Esophagus (tissue), 2 donors: ENCODE results near the gene FPGS. TPM values are rescaled to one million over a fixed set of nuclear protein-coding genes. Genes with fewer than 3 reads are reported as not detected.
"Not testable (repeated sequence)": the region's sequence is repeated elsewhere in the genome, so short reads cannot be mapped to it uniquely, and the experiment has no call there.

ENCODE experiments used
- H3K27ac ChIP-seq, 2 donors: one replicate each; pipeline ENCODE4 v1.5.1; 2013; ENCODE audit warnings: low read depth in 2 of 2, mild to moderate bottlenecking in 2 of 2, inconsistent platforms in 1 of 2, low read length in 1 of 2, moderate library complexity in 1 of 2
- H3K27me3 ChIP-seq, 2 donors: one replicate each; pipeline ENCODE4 v1.6.1; 2013; ENCODE audit warnings: low read length in 2 of 2, control low read depth in 1 of 2, mild to moderate bottlenecking in 1 of 2; ENCODE audit not compliant: insufficient read depth in 2 of 2, control insufficient read depth in 1 of 2
- H3K36me3 ChIP-seq, 2 donors: one replicate each; pipeline ENCODE4 v1.6.1; 2013; ENCODE audit warnings: low read length in 1 of 2; ENCODE audit not compliant: control insufficient read depth in 2 of 2, insufficient read depth in 2 of 2
- H3K4me1 ChIP-seq, 2 donors: one replicate each; pipeline ENCODE4 v1.6.1; 2013; ENCODE audit warnings: low read length in 1 of 2; ENCODE audit not compliant: control insufficient read depth in 2 of 2, insufficient read depth in 2 of 2
- H3K4me3 ChIP-seq, 2 donors: one replicate each; pipeline ENCODE4 v1.5.1; 2013; ENCODE audit warnings: low read length in 2 of 2, mild to moderate bottlenecking in 2 of 2, low read depth in 1 of 2, moderate library complexity in 1 of 2
- H3K9me3 ChIP-seq, 2 donors: one replicate each; pipeline ENCODE4 v1.6.1; 2013; ENCODE audit warnings: mild to moderate bottlenecking in 2 of 2, low read depth in 1 of 2, low read length in 1 of 2, moderate library complexity in 1 of 2; ENCODE audit not compliant: control insufficient read depth in 2 of 2, insufficient read depth in 1 of 2
- WGBS, 2 donors: extraction: QIAGEN DNeasy Blood & Tissue Kit; methylation state at CpG; one replicate each; pipeline ENCODE4 v1.1.7; 2013; 5-methylcytosine and 5-hydroxymethylcytosine counted together
- polyA plus RNA-seq, 2 donors: library from polyadenylated mRNA; stranded (reverse); fragments of 200-250 nt; gene quantifications; one replicate each; pipeline ENCODE4 v1.2.3, GENCODE V29; 2013
- donor health status: healthy with polysubstance abuse.
- donor health status: Bipolar disorder and iron deficiency.

The FPGS gene
- polyA plus RNA-seq, 2 donors, result 28.7 to 31.5 TPM

GRCh38 chr9:127778280-127779135 lies 24.2 kb upstream of the FPGS start, which contains the start of gene SH2D3C:
TSS of gene SH2D3C (minus strand) at chr9:127778666. CDS start at chr9:127778627, 39 bp downstream.
- 54 to 64% methylated on average over 13 of the region's 13 CpGs for WGBS, 2 donors
- Histone ChIP-seq H3K36me3 (no peaks in the 10 kb centered on the region), H3K27ac (peak within 1 kb of the TSS; percentile 45 to 51), H3K27me3 (no peaks in the 10 kb centered on the region), H3K4me3 (peak within 1 kb of the TSS; percentile 20 to 25), H3K9me3 (no peaks in the 10 kb centered on the region), H3K4me1 (peaks cover 0 to 2% of the 10 kb centered on the region in 2 donors)

- Histone ChIP-seq H3K27ac (peak overlapping the region; percentile 45 to 51), H3K9me3 (no peaks in the 10 kb centered on the region), H3K27me3 (no peaks in the 10 kb centered on the region), H3K4me3 (peak overlapping the region in 1 of 2 donors; percentile 2), H3K4me1 (peaks cover 0 to 4% of the 10 kb centered on the region in 2 donors), H3K36me3 (no peaks in the 10 kb centered on the region)
- WGBS, 2 donors, result 64 to 65% methylated on average over 17 of the region's 17 CpGs
Measured at GRCh38 chr9:127779136-127779981, 23.3 kb upstream of the FPGS start.

GRCh38 chr9:127780126-127780885 lies 22.4 kb upstream of the FPGS start:
- no peaks in the 10 kb centered on the region for H3K36me3 ChIP-seq
- no peak overlapping the region for H3K27ac ChIP-seq
- WGBS, 2 donors, result 78 to 81% methylated on average over 20 of the region's 20 CpGs
- peaks cover 0 to 4% of the 10 kb centered on the region in 2 donors for H3K4me1 ChIP-seq
- H3K9me3 ChIP-seq, result no peaks in the 10 kb centered on the region
- no peaks in the 10 kb centered on the region for H3K27me3 ChIP-seq
- no peak overlapping the region for H3K4me3 ChIP-seq

- not testable (repeated sequence) for H3K4me1 ChIP-seq, H3K4me3 ChIP-seq, H3K27me3 ChIP-seq, H3K9me3 ChIP-seq, H3K27ac ChIP-seq, H3K36me3 ChIP-seq
- WGBS, 2 donors, result 81 to 88% methylated on average over 9 of the region's 9 CpGs
Measured at GRCh38 chr9:127780909-127781308, 21.8 kb upstream of the FPGS start.

GRCh38 chr9:127781806-127782205 lies 20.9 kb upstream of the FPGS start:
- no peaks in the 10 kb centered on the region for H3K27me3 ChIP-seq
- H3K9me3 ChIP-seq, result no peaks in the 10 kb centered on the region
- no peak overlapping the region for H3K27ac ChIP-seq
- H3K4me1 ChIP-seq, result peaks cover 0 to 4% of the 10 kb centered on the region in 2 donors
- H3K4me3 ChIP-seq, result no peak overlapping the region
- H3K36me3 ChIP-seq, result no peaks in the 10 kb centered on the region
- 78 to 92% methylated on average over 4 of the region's 4 CpGs for WGBS, 2 donors

- Histone ChIP-seq H3K4me1 (peaks cover 0 to 4% of the 10 kb centered on the region in 2 donors), H3K27me3 (no peaks in the 10 kb centered on the region), H3K9me3 (no peaks in the 10 kb centered on the region), H3K27ac (peak overlapping the region; percentile 70), H3K36me3 (peaks cover 4 to 8% of the 10 kb centered on the region in 2 donors), H3K4me3 (no peak overlapping the region)
- WGBS, 2 donors, result 63 to 66% methylated on average over 20 of the region's 20 CpGs
Measured at GRCh38 chr9:127783111-127784008, 19.3 kb upstream of the FPGS start.

- WGBS, 2 donors, result 0% methylated on average over 57 to 118 of the region's 123 CpGs
- H3K36me3 ChIP-seq, result peaks cover 13 to 25% of the 10 kb centered on the region in 2 donors
- no peaks in the 10 kb centered on the region for H3K9me3 ChIP-seq
- H3K4me3 ChIP-seq, result peak overlapping the region; percentile 78 to 91
- peak overlapping the region; percentile 91 to 95 for H3K27ac ChIP-seq
- no peaks in the 10 kb centered on the region for H3K27me3 ChIP-seq
- H3K4me1 ChIP-seq, result peaks cover 0 to 3% of the 10 kb centered on the region in 2 donors
Measured at GRCh38 chr9:127785023-127785932, 17.4 kb upstream of the FPGS start.
